Measurements from ENCODE around the gene MBD3L4.

GRCh38 chr19:7069042-7069903, 29.3 kb upstream of the MBD3L4 start, which contains the start of gene ZNF557:
- TF ChIP-seq ISL1 (CRISPR knock-in tag; IDR thresholded peaks at IDR 0.05) (no peak), ZNF8 (CRISPR knock-in tag; IDR thresholded peaks at IDR 0.05) (no peak), TSHZ2 (CRISPR knock-in tag; IDR thresholded peaks at IDR 0.05) (no peak), CREB5 (CRISPR knock-in tag; IDR thresholded peaks at IDR 0.05; ENCODE audit: low read depth) (no peak), ZNF565 (CRISPR knock-in tag; conservative IDR thresholded peaks at IDR 0.05; ENCODE audit: low read depth) (no peak), SNAI2 (CRISPR knock-in tag; IDR thresholded peaks at IDR 0.05) (no peak), ZFP3 (CRISPR knock-in tag; IDR thresholded peaks at IDR 0.05) (no peak), CSRNP3 (CRISPR knock-in tag; IDR thresholded peaks at IDR 0.05) (no peak), PATZ1 (CRISPR knock-in tag; IDR thresholded peaks at IDR 0.05; ENCODE audit: borderline replicate concordance) (no peak), RARB (CRISPR knock-in tag; IDR thresholded peaks at IDR 0.05) (no peak), ESRRG (CRISPR knock-in tag; IDR thresholded peaks at IDR 0.05) (no peak), OSR1 (CRISPR knock-in tag; IDR thresholded peaks at IDR 0.05) (no peak), CSDC2 (CRISPR knock-in tag; IDR thresholded peaks at IDR 0.05) (no peak)

Measured in SK-N-SH treated with all-trans-retinoic acid at 6 μM for 48 hours (cell line).